Measurements from ENCODE around the gene METTL8.
A peak's percentile ranks its signal among the peaks of the same experiment; 100 is the strongest.

Gene METTL8

DNA sequence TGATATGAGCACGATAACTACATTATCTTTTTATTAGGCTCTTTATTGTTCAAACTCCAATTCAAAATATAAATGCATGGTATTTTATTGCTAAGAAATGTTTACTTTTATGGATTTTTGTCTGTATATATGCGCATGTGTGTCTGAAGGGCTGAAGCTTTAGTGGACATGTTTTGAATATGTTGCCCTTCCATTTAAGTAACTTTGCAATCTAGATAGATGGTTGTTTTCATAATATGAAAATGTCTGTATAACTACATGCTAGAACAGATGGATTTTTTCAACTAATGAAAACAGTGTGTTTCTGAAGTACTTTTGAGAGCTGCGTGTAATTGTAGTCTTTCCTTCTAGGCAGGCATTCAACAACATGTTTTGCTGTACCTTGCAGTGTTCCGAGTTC is 19.0 kb upstream of the METTL8 start:
- 94% methylated on average over 4 of the region's 4 CpGs for WGBS
- no peaks in the 10 kb centered on the region for H3K4me1 ChIP-seq (ENCODE audit: insufficient read depth, low read length)
- peaks cover 91% of the 10 kb centered on the region for H3K36me3 ChIP-seq (ENCODE audit: insufficient read depth, low read length)
- H3K27ac ChIP-seq (ENCODE audit: low read depth, low read length): no peak overlapping the region
- H3K9me3 ChIP-seq (ENCODE audit: insufficient read depth, low read depth, low read length): no peaks in the 10 kb centered on the region
- H3K27me3 ChIP-seq (ENCODE audit: insufficient read depth, low read length): no peaks in the 10 kb centered on the region
- no peak overlapping the region for H3K4me3 ChIP-seq (ENCODE audit: low read length)
- no peak overlapping the region for H3K9ac ChIP-seq (ENCODE audit: low read depth, low read length)

DNA sequence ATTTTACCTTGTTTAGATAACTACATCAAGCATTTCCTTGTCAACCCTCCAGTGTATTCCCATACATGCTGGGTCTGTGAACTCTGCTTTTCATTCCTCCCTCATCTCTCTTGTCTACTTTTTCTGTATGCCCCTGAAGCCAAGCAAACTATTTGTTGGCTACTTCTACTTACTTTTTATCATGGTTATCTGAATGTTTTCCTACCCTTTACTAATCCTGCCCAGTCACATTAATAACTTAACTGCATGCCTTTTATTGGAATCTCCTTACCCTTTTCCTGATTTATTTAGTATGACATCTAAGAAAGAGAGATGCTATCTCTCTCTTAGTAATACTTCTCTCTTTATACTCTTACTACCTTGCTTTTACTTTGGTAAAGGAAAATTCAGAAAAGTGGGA is 17.3 kb upstream of the METTL8 start:
- Histone ChIP-seq H3K9ac (ENCODE audit: low read depth, low read length) (no peak overlapping the region), H3K4me1 (ENCODE audit: insufficient read depth, low read length) (no peaks in the 10 kb centered on the region), H3K27ac (ENCODE audit: low read depth, low read length) (no peak overlapping the region), H3K36me3 (ENCODE audit: insufficient read depth, low read length) (peaks cover 86% of the 10 kb centered on the region), H3K4me3 (ENCODE audit: low read length) (no peak overlapping the region), H3K27me3 (ENCODE audit: insufficient read depth, low read length) (no peaks in the 10 kb centered on the region), H3K9me3 (ENCODE audit: insufficient read depth, low read depth, low read length) (no peaks in the 10 kb centered on the region)

DNA sequence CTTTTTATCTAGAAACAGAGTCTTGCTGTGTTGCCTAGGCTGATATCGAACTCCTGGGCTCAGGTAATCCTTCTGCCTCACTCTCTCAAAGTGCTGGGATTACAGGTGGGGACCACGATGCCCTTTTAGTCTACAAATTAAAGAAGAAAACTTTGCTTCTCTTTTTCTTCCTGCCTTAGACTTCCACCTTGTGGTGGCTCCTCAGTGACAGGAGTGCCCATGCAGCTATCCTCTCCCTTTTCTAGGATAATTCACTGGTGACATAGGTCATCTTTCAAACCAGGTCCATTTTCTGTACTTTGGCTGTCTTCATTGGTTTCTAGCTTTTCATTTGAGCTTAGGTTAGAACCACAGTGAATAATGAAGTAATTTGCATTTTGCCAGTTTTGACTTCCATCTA is 13.9 kb upstream of the METTL8 start:
- Histone ChIP-seq H3K9ac (ENCODE audit: low read depth, low read length) (no peak overlapping the region), H3K36me3 (ENCODE audit: insufficient read depth, low read length) (peaks cover 91% of the 10 kb centered on the region), H3K27ac (ENCODE audit: low read depth, low read length) (no peak overlapping the region), H3K4me1 (ENCODE audit: insufficient read depth, low read length) (no peaks in the 10 kb centered on the region), H3K4me3 (ENCODE audit: low read length) (no peak overlapping the region), H3K9me3 (ENCODE audit: insufficient read depth, low read depth, low read length) (no peaks in the 10 kb centered on the region), H3K27me3 (ENCODE audit: insufficient read depth, low read length) (no peaks in the 10 kb centered on the region)
- WGBS: 91% methylated on average over 2 of the region's 2 CpGs

DNA sequence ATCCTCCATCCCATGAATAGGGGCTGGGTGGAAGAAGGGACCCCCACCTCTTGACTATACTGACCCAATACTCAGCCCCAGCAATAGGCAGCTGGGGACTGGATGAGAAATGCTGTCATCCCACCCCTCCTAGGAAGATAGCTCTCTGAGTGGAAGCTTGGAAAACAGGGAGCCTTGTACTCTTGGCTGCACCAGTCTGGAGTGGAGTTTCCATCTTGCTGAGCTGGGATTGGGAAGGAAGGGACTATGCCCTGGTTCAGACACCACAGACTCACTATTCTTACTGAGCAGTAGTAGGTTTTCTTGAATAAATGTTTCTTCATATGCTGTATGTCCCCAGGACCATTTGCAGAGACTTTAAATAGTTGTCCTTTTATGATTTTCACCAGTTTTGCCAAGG is 7.7 kb upstream of the METTL8 start:
- Histone ChIP-seq H3K4me3 (ENCODE audit: low read length) (no peak overlapping the region), H3K9ac (ENCODE audit: low read depth, low read length) (no peak overlapping the region), H3K27me3 (ENCODE audit: insufficient read depth, low read length) (no peaks in the 10 kb centered on the region), H3K36me3 (ENCODE audit: insufficient read depth, low read length) (peaks cover 91% of the 10 kb centered on the region), H3K27ac (ENCODE audit: low read depth, low read length) (no peak overlapping the region), H3K4me1 (ENCODE audit: insufficient read depth, low read length) (no peaks in the 10 kb centered on the region), H3K9me3 (ENCODE audit: insufficient read depth, low read depth, low read length) (no peaks in the 10 kb centered on the region)

DNA sequence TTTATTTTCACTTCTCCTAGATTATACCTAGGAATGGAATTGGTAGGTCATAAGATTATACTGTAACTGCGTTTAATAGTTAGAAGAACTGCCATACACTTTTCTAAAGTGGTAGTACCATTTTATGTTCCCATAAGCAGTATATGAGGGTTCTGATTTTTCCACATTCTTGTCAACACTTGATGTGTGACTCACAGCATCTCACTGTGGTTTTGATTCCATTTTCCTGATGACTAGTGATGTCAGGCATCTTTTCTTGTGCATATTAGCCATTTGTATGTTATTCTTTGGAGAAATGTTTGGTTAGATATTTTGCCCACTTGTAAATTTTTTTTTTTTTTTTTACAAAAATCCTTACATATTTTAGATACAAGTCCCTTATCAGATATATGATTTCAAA is 2.5 kb upstream of the METTL8 start:
- Histone ChIP-seq H3K9ac (ENCODE audit: low read depth, low read length) (no peak overlapping the region), H3K36me3 (ENCODE audit: insufficient read depth, low read length) (peaks cover 67% of the 10 kb centered on the region), H3K4me3 (ENCODE audit: low read length) (0 out of 2 replicates have a peak overlapping the region, but pooled peaks have one; percentile 70), H3K4me1 (ENCODE audit: insufficient read depth, low read length) (peaks cover 22% of the 10 kb centered on the region), H3K9me3 (ENCODE audit: insufficient read depth, low read depth, low read length) (peaks cover 14% of the 10 kb centered on the region), H3K27ac (ENCODE audit: low read depth, low read length) (no peak overlapping the region), H3K27me3 (ENCODE audit: insufficient read depth, low read length) (no peaks in the 10 kb centered on the region)
- no CpG with 5 or more reads among the region's 1 CpG for WGBS

DNA sequence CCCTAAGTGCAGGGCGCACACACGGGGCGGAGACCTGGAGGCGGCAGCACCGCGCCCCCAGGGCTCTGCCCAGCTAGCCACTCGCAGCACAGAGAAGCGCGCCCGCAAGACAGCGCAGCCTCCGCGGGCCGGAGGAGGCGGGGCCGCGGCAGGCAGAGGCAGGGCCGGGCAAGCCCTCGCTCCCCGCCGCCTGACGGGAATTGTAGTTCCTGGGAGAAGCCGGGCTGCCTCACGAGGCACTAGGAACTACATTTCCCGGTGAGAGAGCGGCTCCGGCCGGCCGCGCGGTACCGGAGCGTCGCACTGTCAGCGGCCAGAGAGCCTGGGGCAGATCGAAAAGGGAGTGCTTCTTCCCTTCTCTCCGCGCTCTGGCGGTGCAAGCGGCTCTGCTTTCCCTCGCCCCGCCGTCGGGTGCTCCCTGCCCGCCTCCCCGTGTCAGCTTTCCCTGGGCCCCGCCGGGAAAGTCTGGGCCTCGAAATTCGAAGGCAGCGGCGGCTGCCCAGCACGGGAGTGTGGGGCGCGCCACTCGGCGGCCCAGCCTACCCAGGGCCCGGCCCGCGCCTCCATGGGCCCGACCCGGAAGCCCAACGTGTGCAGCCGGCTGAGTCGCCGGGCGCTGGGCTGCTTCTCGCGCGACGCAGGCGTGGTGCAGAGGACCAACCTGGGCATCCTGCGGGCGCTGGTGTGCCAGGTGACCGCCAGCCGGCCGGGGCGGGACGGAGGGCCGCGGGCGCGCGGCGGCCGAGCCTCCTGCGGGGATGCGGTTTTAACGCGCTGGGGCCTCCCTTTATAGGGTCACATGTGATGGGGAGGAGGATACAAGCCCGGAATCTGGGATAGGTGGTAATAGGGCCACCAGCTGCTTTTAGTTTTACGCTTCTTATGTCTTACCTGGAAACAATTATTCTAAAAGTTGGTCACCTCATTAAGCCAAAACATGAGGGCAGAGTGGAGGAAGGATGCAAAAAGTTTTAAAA is 511 bp upstream of the METTL8 start, which contains the start of gene DCAF17:
TSS of gene DCAF17 (plus strand) at position 214 of the 977 bp plus-strand sequence. CDS start at position 566, 352 bp downstream.
- H3K9me3 ChIP-seq (ENCODE audit: insufficient read depth, low read depth, low read length): peaks cover 25% of the 10 kb centered on the region
- under 1% methylated on average over 92 of the region's 92 CpGs for WGBS
- H3K9ac ChIP-seq (ENCODE audit: low read depth, low read length): peak within 1 kb of the TSS; percentile 92
- peak within 1 kb of the TSS; percentile 70 for H3K4me3 ChIP-seq (ENCODE audit: low read length)
- H3K36me3 ChIP-seq (ENCODE audit: insufficient read depth, low read length): peaks cover 51% of the 10 kb centered on the region
- peaks cover 22% of the 10 kb centered on the region for H3K4me1 ChIP-seq (ENCODE audit: insufficient read depth, low read length)
- no peaks in the 10 kb centered on the region for H3K27me3 ChIP-seq (ENCODE audit: insufficient read depth, low read length)
- H3K27ac ChIP-seq (ENCODE audit: low read depth, low read length): peak within 1 kb of the TSS; percentile 98

DNA sequence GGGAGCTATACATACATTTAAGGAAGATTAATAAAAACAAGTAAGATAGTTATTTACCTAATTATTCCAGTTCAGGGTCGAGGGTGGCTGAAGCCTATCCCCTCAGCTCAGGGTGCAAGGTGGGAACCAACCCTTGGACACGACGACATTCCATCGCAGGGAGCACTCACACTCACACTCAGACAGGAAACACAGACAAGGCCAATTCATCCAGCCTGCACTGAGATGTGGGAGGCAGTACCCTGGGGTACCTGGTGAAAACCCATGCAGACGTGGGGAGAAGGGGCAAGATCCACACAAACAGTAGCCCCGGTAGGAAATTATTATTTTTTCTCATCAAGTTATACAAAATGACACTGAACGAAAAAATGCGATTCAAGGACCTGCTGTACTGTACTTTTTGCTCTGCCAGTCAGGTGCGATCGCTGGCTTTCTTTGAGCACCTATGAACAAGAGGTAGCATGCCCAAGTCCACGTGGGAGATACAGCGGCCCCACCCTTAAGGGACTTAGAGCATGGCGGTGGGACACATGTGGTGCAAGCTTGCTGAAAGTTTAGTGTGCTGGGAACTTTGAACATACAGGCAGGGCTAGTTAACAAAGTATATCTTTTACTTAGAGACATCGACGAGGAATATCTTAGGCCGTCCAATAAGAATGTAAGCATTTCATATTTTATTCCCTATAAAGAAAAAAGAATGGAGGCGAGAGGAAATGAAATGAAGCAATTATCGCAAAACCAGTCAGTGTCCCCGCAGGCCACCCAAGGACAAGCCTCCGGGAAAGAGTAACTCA is 624 bp downstream of the METTL8 start:
- peaks cover 22% of the 10 kb centered on the region for H3K4me1 ChIP-seq (ENCODE audit: insufficient read depth, low read length)
- H3K36me3 ChIP-seq (ENCODE audit: insufficient read depth, low read length): peaks cover 39% of the 10 kb centered on the region
- H3K27ac ChIP-seq (ENCODE audit: low read depth, low read length): peak overlapping the region; percentile 98
- peak overlapping the region; percentile 88 for H3K9ac ChIP-seq (ENCODE audit: low read depth, low read length)
- H3K9me3 ChIP-seq (ENCODE audit: insufficient read depth, low read depth, low read length): peaks cover 25% of the 10 kb centered on the region
- H3K27me3 ChIP-seq (ENCODE audit: insufficient read depth, low read length): no peaks in the 10 kb centered on the region
- H3K4me3 ChIP-seq (ENCODE audit: low read length): peak overlapping the region; percentile 70
- 29% methylated on average over 17 of the region's 20 CpGs for WGBS

DNA sequence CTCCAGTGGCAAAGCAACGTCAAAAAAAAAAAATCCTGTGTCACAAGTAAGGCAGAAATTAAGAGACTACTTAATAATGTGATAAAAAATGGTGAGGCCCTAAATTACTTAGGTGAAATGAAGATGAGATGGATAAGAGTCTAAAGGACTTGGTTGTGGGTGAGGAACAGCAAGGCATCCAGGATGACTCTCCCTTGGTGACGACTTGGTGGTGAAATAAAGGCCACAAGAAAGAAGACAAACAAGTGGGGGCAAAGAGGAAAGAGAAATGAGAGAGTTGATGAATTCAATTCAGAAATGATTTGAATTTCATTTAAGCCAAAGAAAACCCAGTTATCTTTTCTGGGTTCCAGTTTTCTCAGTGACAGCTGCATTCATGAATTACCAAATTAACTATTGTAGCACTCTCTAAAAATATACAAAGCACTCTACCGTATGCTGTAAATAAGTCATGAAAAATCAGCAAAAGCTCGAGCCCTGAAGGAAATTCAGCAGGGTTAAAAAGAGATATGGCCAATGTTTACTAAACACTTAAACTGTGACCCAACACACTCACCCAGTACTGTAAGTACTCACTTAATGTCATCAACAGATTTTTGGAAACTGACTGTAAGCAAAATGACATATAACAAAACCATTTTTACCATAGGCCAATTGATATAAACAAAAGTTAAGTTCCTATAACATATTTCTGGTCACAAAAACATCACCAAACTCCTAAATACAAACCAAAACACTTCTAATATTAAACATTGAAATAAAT is 1.4 kb downstream of the METTL8 start:
- Histone ChIP-seq H3K9ac (ENCODE audit: low read depth, low read length) (no peak overlapping the region; the same call in 1 of the 2 replicates), H3K9me3 (ENCODE audit: insufficient read depth, low read depth, low read length) (peaks cover 25% of the 10 kb centered on the region), H3K27me3 (ENCODE audit: insufficient read depth, low read length) (no peaks in the 10 kb centered on the region), H3K27ac (ENCODE audit: low read depth, low read length) (no peak overlapping the region; the same call in 1 of the 2 replicates), H3K4me1 (ENCODE audit: insufficient read depth, low read length) (peaks cover 22% of the 10 kb centered on the region), H3K4me3 (ENCODE audit: low read length) (peak overlapping the region; percentile 70; the same call in 1 of the 2 replicates), H3K36me3 (ENCODE audit: insufficient read depth, low read length) (peaks cover 34% of the 10 kb centered on the region)
- WGBS: 89% methylated on average over 4 of the region's 4 CpGs

DNA sequence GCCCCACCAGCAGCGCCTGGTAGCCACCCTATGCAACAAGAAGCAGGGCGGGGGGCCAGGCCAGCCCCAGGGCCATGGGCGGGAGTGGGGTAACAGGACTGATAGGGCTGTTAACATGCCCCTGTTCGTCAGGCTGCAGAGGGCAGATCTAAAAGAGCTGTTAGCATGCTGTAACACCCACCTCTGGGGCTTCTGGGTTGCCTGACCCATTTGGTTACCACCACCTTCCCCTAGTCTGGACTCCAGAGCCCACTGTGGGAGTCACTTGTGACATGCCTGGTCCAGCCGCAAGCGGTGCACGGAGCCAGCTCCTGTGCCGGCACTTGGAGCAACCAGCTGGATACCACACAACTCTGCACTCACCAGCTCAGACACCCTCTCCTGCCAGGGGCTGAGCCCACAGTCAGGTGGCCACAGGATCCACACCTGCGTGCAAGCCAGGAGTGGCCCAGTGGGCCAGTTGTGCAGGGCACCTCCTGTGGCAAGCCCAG is 2.1 kb downstream of the METTL8 start:
- Histone ChIP-seq H3K9me3 (ENCODE audit: insufficient read depth, low read depth, low read length) (peaks cover 25% of the 10 kb centered on the region), H3K27ac (ENCODE audit: low read depth, low read length) (no peak overlapping the region; the same call in 1 of the 2 replicates), H3K9ac (ENCODE audit: low read depth, low read length) (no peak overlapping the region), H3K4me1 (ENCODE audit: insufficient read depth, low read length) (peaks cover 22% of the 10 kb centered on the region), H3K4me3 (ENCODE audit: low read length) (no peak overlapping the region), H3K27me3 (ENCODE audit: insufficient read depth, low read length) (no peaks in the 10 kb centered on the region), H3K36me3 (ENCODE audit: insufficient read depth, low read length) (peaks cover 29% of the 10 kb centered on the region)
- 92% methylated on average over 9 of the region's 9 CpGs for WGBS

DNA sequence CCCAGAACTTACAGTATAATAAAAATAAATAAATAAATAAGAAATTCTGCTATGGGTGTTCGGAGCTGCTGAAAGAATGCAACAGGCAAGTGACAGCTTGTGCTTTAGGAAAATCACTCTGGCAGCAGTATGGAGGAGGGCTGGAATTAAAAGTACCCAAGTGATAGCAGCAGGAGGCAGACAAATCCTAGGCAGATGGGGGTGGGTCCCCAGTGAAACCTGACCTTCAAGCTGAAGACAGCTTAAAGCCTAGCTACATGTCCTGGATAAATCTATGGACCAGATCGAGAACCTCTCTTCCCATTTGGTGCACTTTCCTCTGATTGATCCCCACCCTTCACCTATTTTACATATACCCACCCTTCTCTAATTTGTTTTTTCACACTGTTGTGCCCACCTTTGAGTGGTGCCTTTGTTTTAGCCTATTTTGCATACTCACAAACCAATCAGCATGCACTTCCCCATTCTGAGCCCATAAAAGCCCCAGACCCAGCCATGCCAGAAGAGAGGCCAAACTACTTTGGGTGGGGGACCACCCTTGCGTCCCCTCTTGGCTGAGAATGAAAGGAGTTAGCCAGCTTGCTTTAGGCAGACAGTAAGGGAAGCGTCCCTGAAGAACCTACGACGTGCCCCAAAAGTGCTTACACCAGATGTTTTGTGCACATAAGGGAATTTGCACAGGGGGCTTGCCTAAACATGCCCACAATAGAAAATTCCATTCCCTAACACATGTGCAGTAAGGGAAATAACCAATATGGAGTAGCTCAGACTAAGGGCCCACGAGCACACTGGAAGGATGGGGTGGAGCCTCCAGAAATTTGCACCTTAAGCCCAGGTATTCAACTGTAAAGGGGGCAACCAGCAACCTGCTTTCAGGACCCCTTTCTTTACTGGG is 3.0 kb downstream of the METTL8 start:
- 94% methylated on average over 7 of the region's 7 CpGs for WGBS
- H3K4me3 ChIP-seq (ENCODE audit: low read length): no peak overlapping the region; the same call in 1 of the 2 replicates
- H3K4me1 ChIP-seq (ENCODE audit: insufficient read depth, low read length): peaks cover 22% of the 10 kb centered on the region
- peaks cover 26% of the 10 kb centered on the region for H3K9me3 ChIP-seq (ENCODE audit: insufficient read depth, low read depth, low read length)
- no peak overlapping the region for H3K27ac ChIP-seq (ENCODE audit: low read depth, low read length)
- H3K9ac ChIP-seq (ENCODE audit: low read depth, low read length): no peak overlapping the region
- peaks cover 19% of the 10 kb centered on the region for H3K36me3 ChIP-seq (ENCODE audit: insufficient read depth, low read length)
- H3K27me3 ChIP-seq (ENCODE audit: insufficient read depth, low read length): no peaks in the 10 kb centered on the region

All from HUES64 (cell line).